Right renal cortex interstitium (tissue), 3 donors: ENCODE results near the gene ZDHHC8. TPM values are rescaled to one million over a fixed set of nuclear protein-coding genes. Genes with fewer than 3 reads are reported as not detected.
"Not testable (repeated sequence)": the region's sequence is repeated elsewhere in the genome, so short reads cannot be mapped to it uniquely, and the experiment has no call there.

Experiments used
- DNase-seq, 3 donors: peaks; one replicate each; pipeline ENCODE4 v3.0.0-alpha.2; 2013; ENCODE audit warnings: low read depth in 3 of 3, low spot score in 2 of 3
- polyA plus RNA-seq, 3 donors: library from polyadenylated mRNA; unstranded; fragments of 120-200 nt; gene quantifications; one replicate each; pipeline ENCODE4 v1.2.1, GENCODE V29; 2013; ENCODE audit not compliant: insufficient read length in 3 of 3

Gene ZDHHC8
- polyA plus RNA-seq, 3 donors = 26.5 to 33.7 (median 27.1) TPM

- DNase-seq = no peak
These were observed 26.0 kb downstream of the ZDHHC8 start for GRCh38 chr22:20157430-20158183.

GRCh38 chr22:20158391-20159036, 26.9 kb downstream of the ZDHHC8 start:
- no peak for DNase-seq

GRCh38 chr22:20159076-20159475, 27.5 kb downstream of the ZDHHC8 start:
- DNase-seq = no peak

DNA sequence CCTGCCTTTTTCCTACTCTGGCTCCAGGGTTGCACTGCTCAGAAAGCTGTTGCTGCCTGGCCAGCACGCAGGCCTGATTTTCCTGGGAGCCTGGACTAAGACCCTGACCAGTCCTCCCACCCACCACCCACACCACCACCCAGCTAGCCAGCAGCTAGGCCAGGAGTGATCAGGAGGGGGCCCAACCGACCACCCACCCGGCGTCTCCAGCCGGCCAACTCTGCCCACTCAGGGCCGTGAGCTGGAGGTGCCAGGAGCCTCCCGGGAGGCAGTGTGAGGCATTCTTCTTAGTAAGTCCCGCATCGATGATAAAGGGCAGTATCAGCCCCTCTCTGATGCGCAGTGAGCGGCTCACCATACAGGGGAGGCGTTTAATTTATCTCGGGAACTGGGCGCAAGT, 27.9 kb downstream of the ZDHHC8 start:
- DNase-seq = not testable (repeated sequence)

- DNase-seq = no peak
These were observed 28.4 kb downstream of the ZDHHC8 start for GRCh38 chr22:20160041-20160440.

- DNase-seq = no peak
These were observed 33.3 kb downstream of the ZDHHC8 start for GRCh38 chr22:20164863-20165262.

GRCh38 chr22:20165421-20165820, 33.8 kb downstream of the ZDHHC8 start:
- no peak for DNase-seq

DNA sequence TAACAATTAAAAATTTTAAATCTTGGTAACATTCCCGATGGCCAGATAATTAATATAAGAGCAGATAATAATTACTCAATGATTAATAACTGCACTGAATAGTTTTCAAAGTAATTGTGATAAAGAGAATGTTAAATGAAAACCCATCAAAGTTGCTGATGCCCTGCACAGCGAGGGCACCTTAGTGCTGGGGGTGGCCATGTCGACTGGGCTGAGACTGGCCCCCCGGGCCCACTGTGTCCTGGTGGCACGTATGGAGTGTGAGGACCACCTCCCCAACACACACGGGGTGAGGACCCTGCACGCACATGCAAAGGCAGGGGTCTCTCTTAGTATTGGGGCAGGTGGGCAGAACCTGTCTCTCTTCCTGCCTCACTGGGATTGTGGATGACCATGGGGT, 34.3 kb downstream of the ZDHHC8 start:
- no peak for DNase-seq

DNA sequence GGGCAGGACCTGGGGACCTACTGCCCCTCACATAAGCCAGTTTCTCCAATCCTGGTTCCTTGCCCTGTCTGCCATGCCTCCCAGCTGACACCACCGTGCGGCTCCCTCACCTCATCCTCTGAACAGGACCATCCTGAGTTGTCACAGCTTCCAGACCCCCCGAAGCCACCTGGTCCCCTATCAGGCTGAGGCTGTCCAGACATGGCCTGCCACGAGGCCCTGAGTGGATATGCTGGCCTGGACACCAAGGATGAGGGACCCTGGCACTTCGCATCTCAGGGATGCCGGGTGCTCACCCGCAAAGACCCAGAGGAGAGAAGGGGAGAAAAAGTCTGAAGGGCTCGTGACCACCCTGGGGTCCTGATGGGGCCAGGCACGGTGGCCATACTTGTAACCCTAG, 35.1 kb downstream of the ZDHHC8 start:
- no peak for DNase-seq

- no peak for DNase-seq
These were observed 36.2 kb downstream of the ZDHHC8 start for GRCh38 chr22:20167643-20168322.

- DNase-seq = no peak
These were observed 37.7 kb downstream of the ZDHHC8 start for GRCh38 chr22:20169253-20169822.

DNA sequence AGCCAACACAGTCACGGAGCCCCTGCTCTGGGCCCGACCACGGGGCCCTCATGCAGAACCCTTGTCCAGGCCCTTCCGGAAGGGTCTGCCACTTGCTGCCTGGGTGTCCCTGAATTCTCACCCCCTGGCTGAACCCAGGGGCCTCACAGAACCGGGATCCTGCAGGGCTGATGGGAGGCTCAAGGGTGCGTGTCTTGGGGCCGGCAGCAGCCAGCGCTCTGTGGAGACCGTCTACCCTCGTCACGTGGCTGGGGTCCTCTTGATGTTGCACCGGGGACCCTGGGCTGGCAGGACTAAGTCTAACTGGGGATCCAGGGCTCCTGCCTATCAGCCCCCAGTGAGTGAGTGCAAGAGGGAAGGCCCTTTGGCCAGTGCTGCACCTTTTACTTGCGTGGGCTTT, 38.6 kb downstream of the ZDHHC8 start:
- no peak for DNase-seq

DNA sequence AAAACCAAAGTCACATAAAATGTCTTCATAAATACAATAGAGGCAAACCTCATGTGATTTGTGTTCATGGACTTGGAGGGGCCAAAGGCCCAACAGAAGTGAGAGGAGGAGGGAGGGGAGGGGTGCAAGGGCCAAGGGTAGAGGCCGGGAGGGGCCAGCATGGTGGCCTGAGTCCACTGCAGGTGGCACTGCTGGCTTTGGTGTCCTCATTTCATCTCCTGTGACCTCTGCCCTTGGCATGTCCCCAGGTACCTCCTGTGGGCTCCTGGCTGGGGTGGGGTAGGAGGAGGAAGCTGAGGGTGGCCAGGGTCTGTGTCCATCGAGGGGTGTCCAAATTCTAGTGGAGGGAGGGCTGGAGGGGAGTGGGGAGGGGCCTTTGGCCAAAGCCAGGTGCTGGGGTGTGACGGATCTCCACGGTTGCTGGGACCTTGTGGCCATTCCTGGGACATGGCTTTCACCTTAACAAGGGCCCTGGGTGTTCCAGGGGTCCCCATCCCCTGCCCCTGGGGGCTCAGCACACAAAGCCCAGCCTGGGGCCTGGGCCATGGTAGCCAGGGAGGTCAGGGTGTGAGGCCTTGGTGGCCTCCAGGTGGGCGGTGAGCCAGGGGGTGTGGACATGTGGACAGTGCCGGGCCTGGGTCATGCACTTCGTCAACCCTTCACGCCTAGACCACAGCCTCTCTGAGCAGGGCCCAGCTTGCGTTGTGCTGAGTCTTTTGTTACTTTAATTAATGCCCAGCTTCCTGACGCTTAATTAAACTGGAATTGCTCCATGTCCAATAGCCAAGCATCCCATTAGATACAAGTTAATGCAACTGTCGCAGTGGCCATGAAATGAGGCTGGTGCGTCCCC, 39.9 kb downstream of the ZDHHC8 start:
- no peak for DNase-seq

DNA sequence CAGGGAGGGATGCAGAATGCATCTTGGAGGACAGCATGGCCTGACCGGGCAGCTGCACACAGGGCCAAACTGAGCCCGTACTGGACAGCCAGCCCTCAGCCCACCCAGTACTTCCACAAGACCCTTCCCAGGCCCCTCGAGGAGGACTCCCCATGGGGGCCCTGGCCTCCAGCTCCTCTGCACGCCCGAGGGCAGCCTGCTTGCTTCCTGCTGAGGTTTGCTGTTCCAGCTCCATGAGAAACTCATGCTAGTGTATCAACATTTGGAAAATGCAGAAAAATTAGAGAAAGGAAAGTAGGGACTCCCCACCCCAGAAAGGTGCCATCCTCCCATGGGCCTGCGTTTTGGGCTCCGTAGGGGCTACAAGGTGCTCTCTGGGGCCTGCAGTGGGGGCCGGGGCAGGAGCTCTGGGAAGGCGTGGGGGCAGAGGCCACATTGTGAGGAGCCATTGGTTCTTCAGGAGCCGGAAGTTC, 40.6 kb downstream of the ZDHHC8 start:
- no peak for DNase-seq

DNA sequence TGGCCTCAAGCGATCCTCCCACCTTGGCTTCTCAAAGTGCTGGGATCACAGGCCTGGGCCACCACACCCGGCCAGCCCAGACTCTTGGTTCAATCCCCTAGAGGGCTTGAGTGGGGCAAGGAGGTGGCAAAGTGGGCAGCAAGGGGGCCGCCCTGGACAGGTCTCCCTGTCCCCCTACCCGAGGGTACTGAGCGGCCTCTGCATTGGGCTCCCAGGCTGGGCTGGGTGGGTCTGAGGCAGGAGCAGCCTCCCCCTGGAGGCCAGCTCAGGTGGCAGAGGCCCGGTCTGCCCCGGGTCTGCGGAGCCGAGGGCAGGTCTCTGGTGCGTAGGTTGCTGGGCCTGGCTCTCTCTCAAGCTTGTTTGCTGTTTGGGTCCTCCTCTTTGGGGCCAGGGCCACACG, 41.6 kb downstream of the ZDHHC8 start:
- no peak for DNase-seq

- DNase-seq = no peak
These were observed 42.2 kb downstream of the ZDHHC8 start for GRCh38 chr22:20173772-20174171.

DNA sequence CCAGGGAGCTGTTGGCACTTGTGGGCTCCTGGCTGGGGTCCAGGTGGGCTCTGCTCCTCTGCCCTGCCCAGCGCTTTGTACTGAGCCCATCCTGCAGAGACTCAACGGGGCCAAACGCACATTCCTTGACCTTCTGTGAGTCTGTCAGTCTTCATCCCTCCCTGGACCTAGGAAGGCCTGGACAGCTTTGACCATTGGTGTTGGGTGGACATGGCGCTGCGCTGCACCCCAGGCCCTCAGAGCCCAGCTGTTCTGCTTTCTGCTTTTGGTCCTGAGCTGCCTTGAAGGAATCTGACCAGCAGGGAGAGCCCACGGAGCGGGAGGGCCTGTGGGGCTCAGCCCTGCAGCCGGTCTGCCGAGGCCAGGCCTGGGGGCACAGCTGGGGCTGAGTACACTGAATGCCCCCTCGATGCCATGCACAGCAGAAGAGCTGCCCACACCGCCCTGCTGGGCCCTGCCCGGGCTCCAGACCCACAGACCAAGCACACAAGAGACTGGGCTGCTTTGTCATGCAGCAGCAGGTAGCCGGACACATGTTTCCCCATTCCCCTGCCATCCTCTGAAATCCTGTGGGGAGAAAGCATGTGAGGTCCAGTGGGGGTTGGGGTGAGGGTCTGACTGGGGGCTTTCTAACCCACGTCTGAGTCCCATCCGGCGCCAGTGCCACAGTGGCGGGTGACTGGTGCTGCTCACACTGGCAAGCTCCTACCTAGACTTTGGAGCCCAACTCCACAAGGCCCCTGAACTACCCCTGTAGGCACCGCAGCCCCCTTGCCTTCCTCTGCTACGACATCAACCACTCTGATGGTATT, 43.4 kb downstream of the ZDHHC8 start:
- no peak for DNase-seq

DNA sequence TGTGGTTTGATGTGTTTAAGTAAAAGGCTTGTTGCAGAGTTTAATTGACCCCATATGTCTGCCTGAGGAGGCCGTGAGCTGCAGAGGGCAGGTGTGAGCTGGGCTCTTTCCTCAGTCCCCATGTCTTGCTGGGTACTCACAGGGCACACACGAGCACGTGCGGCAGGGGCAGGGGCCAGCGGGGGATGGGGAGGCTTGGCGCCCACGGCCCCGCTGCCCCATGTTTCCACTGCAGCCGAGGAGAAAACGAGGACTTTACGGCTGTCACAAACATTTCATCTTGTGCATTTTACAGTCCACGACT, 43.9 kb downstream of the ZDHHC8 start:
- no peak for DNase-seq

DNA sequence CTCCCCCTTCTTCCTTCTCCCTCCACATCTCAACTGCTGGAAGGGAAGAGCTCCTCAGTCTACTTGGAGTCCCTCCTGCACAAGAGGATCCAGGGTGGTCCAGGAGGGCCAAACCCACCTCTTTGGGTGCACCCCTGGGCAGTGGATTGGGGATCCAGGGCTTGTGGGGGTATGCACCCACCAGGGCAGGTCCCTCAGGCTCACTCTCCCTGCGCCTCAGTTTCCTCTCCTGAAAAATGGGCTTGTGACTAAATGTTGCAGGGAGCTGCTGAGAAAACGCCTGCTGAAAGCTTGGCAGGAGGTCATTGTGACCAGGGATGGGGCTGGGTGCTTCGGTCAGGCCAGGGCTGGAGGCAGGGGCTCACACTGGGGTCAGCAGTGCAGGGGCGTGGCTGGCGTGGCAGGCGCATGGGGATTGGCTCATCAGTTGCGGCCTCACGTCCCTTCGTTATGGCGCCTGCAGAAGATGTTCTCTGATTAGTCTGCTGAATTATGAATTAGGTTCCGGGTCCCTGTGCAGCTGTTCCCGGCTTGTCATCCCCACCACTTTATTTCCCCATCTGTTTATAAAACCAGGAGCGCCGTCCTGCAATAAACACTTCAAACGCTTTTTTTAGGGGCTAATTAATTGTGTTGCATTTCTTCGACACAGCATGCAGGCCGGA, 44.9 kb downstream of the ZDHHC8 start:
- DNase-seq = no peak
